ENCODE data around the gene PGF. TPM values are rescaled to one million over a fixed set of nuclear protein-coding genes. Genes with fewer than 3 reads are reported as not detected.

PGF gene
- polyA plus RNA-seq, 5 donors = 10.2 to 24.5 (median 14.1) TPM

- DNase-seq = no peak
Measured at GRCh38 chr14:74979442-74980397, 24.3 kb upstream of the PGF start.

DNA sequence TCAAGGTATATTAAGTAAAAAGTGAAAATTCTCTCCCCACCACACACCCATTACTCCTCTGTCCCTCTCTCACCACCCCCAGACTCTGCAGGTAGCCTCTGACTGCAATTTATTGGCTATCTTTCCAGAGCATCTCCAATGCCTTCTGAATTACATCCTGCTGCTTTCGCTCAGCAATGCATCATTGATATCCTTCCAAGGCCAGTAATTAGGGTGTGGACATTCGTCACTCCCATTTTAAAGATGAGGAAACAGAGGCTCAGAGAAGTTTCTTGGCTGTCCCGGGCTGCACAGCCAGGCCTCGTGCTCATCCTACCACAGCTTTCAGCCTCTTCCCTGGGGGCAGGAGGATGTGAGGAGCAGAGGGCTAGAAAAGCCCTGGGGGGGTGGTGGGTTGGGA, 23.6 kb upstream of the PGF start:
- no peak for DNase-seq

DNA sequence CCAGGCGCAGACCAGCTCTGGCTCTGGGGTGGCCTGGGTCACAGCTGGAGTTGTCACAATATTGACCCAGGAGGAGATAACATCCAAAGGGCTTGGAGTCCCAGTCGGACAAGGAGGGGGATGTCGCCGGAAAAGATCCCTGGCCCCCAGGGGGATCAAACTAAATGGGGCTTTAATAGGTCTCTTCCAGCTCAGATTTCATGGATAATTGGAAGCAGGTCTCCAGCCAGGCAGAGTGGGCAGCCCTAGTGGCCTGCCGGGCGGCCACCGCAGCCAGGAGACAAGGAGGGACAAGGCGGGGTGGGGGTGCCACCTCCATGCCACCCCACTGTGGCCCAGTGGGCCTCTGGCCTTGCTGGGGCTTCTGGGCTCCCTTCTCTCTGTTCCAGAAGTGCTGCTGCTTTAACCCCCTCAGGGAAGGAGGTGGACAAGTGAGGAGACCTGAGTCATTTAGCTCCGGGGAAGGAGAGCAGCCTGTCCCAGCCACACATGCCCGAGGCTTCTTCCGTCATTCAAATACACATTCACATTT, 23.1 kb upstream of the PGF start:
- no peak for DNase-seq

GRCh38 chr14:74977901-74978385, 22.5 kb upstream of the PGF start:
- DNase-seq = no peak

GRCh38 chr14:74977164-74977900, 21.9 kb upstream of the PGF start:
- no peak for DNase-seq

GRCh38 chr14:74976264-74977113, 21.1 kb upstream of the PGF start:
- no peak for DNase-seq

GRCh38 chr14:74975059-74975810, 19.8 kb upstream of the PGF start:
- DNase-seq = peak; percentile 90

GRCh38 chr14:74974364-74975058, 19.1 kb upstream of the PGF start:
- DNase-seq = no peak

GRCh38 chr14:74973905-74974363, 18.5 kb upstream of the PGF start:
- DNase-seq = no peak

- DNase-seq = no peak
Measured at GRCh38 chr14:74973003-74973653, 17.7 kb upstream of the PGF start.

DNA sequence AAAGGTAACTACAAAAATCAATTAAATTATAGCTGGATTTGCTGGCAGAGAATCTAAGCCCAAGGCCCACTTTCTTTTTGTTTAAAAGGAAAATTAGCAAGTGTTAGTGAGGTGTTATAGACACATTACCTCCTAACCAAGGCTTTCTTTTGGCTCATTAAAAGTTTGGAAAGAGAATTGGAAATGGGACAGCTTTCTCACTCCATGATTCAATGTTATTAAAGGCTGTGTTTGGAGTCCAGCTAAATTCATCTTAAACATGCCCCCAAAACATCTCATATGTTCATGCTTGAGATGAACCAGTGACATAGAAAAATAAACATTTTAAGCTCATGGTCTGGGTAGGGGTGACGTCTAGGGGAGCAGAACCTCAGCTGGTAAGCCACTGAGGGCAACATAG, 13.4 kb upstream of the PGF start:
- no peak for DNase-seq

GRCh38 chr14:74965486-74966153, 10.2 kb upstream of the PGF start:
- no peak for DNase-seq

- DNase-seq = no peak
Measured at GRCh38 chr14:74964787-74965485, 9.5 kb upstream of the PGF start.

- no peak for DNase-seq
Measured at GRCh38 chr14:74963705-74964271, 8.4 kb upstream of the PGF start.

DNA sequence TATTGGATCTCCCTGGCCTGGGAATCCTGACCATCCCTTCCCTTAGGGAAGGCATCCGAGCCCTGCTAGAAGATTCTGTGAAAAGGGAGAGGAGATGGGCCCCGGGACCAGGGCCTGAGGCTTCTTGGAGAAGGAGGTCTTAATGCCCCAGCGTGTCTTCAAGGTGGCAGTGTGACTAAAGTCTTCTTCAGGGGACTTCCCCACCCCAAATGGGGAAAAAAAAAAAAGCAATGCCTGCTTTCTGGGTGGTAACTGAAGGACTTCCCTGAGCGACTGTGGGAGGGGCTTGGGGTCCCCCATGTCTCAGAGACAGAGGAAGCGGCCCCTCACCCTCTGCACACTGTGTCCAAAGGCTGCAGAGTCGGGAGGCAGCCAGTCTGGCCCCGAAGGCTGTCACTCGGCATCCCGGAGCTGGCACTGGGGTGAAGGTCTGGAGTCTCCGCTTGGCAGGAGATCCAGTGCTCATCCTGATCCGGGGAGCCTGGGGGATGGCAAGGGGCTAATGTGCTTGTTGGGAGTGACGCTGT, 7.8 kb upstream of the PGF start:
- no peak for DNase-seq

DNA sequence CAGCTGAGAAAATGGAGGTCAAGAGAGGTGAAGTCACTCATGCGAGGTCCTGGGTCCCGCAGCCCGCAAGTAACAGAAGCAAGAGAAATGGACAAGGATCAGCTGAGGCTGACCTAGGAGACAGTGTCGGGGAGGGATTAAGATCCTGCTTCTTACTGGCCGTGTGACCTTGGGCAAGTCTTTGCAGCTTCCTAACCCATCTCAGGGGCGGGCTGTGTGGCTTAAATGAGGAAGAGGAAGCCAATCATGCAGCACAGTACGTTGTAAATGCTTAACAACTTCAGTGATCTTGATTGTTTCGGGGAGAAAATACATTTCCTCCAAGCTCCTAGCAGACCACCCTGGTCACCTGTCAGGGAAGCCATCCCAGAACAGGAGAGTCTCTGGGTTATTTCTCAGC, 7.1 kb upstream of the PGF start:
- no peak for DNase-seq

DNA sequence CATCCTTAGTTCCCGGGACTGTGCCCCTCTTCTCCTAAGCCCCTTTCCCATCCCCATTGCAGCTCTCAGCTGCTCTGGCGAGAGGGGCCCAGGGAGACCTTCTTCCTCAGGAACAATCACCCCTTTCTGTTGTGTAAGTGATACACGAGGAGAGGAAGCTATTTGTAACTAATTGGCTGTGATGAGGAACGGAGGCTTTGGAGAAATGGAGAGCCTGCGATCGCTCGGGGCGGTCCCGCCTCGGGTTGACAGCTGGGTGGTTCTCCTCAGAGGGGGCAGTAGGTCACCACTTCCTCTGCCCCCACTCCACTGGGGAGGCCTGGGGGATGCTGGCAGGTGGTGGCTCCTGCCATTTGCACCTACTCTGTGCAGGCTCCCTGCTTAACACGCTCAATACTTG, 6.6 kb upstream of the PGF start:
- no peak for DNase-seq
